Peyer's patch (tissue), 4 donors: Measurements from ENCODE around the gene ANGPTL4. TPM values are rescaled to one million over a fixed set of nuclear protein-coding genes. Genes with fewer than 3 reads are reported as not detected.

Experiments
- DNase-seq, 3 donors: peaks; one replicate each; pipeline ENCODE4 v3.0.0-alpha.2; 2017 to 2019
- H3K27ac ChIP-seq, 4 donors: fragments of 200-600 bp; sonication (generic); one replicate each; pipeline ENCODE4 v1.5.1; 2016 to 2019
- H3K27me3 ChIP-seq, 2 donors: fragments of 200-600 bp; sonication (generic); one replicate each; pipeline ENCODE4 v1.5.1; 2019
- H3K36me3 ChIP-seq, 3 donors: fragments of 200-600 bp; sonication (generic); one replicate each; pipeline ENCODE4 v1.5.1; 2016 to 2019
- H3K4me1 ChIP-seq, 4 donors: fragments of 200-600 bp; sonication (generic); one replicate each; pipeline ENCODE4 v1.5.1; 2016 to 2019
- H3K4me3 ChIP-seq, 4 donors: fragments of 200-600 bp; sonication (generic); 1 replicate in 3 of 4; 2 replicates in 1 of 4; pipeline ENCODE4 v1.5.1; 2016 to 2019; ENCODE audit warnings: mild to moderate bottlenecking in 1 of 4
- H3K9me3 ChIP-seq, 4 donors: fragments of 200-600 bp; sonication (generic); one replicate each; pipeline ENCODE4 v1.5.1; 2016 to 2019; ENCODE audit warnings: mild to moderate bottlenecking in 1 of 4
- CTCF ChIP-seq, 6 experiments: fragments of 450-650 bp in 4 of 6; fragments of 200-600 bp in 2 of 6; sonication (generic) in 1 of 6; IDR thresholded peaks; one replicate each; pipeline ENCODE4 v1.5.1; 2017 to 2019; ENCODE audit warnings: antibody characterized with exemption in 6 of 6, mild to moderate bottlenecking in 3 of 6, moderate library complexity in 1 of 6
- POLR2A ChIP-seq, 2 donors: fragments of 450-650 bp; IDR thresholded peaks; one replicate each; pipeline ENCODE4 v1.5.1; 2017; ENCODE audit warnings: antibody characterized with exemption in 2 of 2, mild to moderate bottlenecking in 2 of 2, moderate library complexity in 2 of 2
- total RNA-seq, 4 donors: library from RNA; depleted of rRNA; stranded (reverse); fragments of >200 nt; gene quantifications; one replicate each; pipeline ENCODE4 v1.1.0, GENCODE V29; 2016

Gene ANGPTL4
- total RNA-seq, 4 donors from 2014 or later = 22.6 to 82.1 (median 29.9) TPM

- no peak for TF ChIP-seq CTCF (IDR thresholded peaks at IDR 0.05)
- TF ChIP-seq POLR2A (IDR thresholded peaks at IDR 0.05) = no peak
Measured at GRCh38 chr19:8388612-8388958, 24.6 kb downstream of the ANGPTL4 start.

GRCh38 chr19:8389891-8390616, 26.1 kb downstream of the ANGPTL4 start, which contains the start of gene RAB11B:
Gene RAB11B (plus strand): TSS chr19:8390360. CDS start chr19:8390417, 57 bp downstream.
- TF ChIP-seq POLR2A (IDR thresholded peaks at IDR 0.05) (peak; percentile 58 to 78), CTCF (IDR thresholded peaks at IDR 0.05) (no peak)
- H3K36me3 ChIP-seq = no peaks in the 10 kb centered on the region
- H3K9me3 ChIP-seq = peaks cover 0 to 3% (median 0%) of the 10 kb centered on the region in 4 donors
- H3K27me3 ChIP-seq = no peaks in the 10 kb centered on the region
- peaks cover 0 to 42% (median 4%) of the 10 kb centered on the region in 4 donors for H3K4me1 ChIP-seq
- peak within 1 kb of the TSS; percentile 68 to 100 (median 98) for H3K4me3 ChIP-seq
- H3K27ac ChIP-seq = peak within 1 kb of the TSS; percentile 97 to 100 (median 100)
- DNase-seq = peak; percentile 98 to 100 (median 99)

More at GRCh38 chr19:8388612-8388958, 24.6 kb downstream of the ANGPTL4 start:
- no peak overlapping the region for H3K27ac ChIP-seq
- peaks cover 0 to 3% (median 0%) of the 10 kb centered on the region in 4 donors for H3K9me3 ChIP-seq
- H3K36me3 ChIP-seq = no peaks in the 10 kb centered on the region
- no peak overlapping the region for H3K4me3 ChIP-seq
- H3K4me1 ChIP-seq = peaks cover 0 to 29% (median 4%) of the 10 kb centered on the region in 4 donors
- no peaks in the 10 kb centered on the region for H3K27me3 ChIP-seq
- DNase-seq = no peak

GRCh38 chr19:8390617-8390981, 26.6 kb downstream of the ANGPTL4 start:
- H3K4me3 ChIP-seq = peak overlapping the region; percentile 68 to 100 (median 98)
- H3K27ac ChIP-seq = peak overlapping the region; percentile 97 to 100 (median 100)
- H3K9me3 ChIP-seq = peaks cover 0 to 3% (median 0%) of the 10 kb centered on the region in 4 donors
- peak; percentile 93 to 99 (median 97) for DNase-seq
- TF ChIP-seq POLR2A (IDR thresholded peaks at IDR 0.05) (no peak), CTCF (IDR thresholded peaks at IDR 0.05) (no peak)
- no peaks in the 10 kb centered on the region for H3K27me3 ChIP-seq
- H3K36me3 ChIP-seq = peaks cover 0 to under 1% (median 0%) of the 10 kb centered on the region in 3 donors
- H3K4me1 ChIP-seq = peaks cover 0 to 44% (median 4%) of the 10 kb centered on the region in 4 donors

GRCh38 chr19:8391198-8392016, 27.5 kb downstream of the ANGPTL4 start:
- H3K9me3 ChIP-seq = peaks cover 0 to 3% (median 0%) of the 10 kb centered on the region in 4 donors
- peaks cover 0 to 48% (median 4%) of the 10 kb centered on the region in 4 donors for H3K4me1 ChIP-seq
- DNase-seq = no peak
- H3K27ac ChIP-seq = peak overlapping the region; percentile 15 to 100 (median 98)
- no peaks in the 10 kb centered on the region for H3K27me3 ChIP-seq
- H3K4me3 ChIP-seq = peak overlapping the region in 3 of 4 donors; percentile 68 to 100 (median 97)
- H3K36me3 ChIP-seq = peaks cover 0 to 5% (median 0%) of the 10 kb centered on the region in 3 donors
- TF ChIP-seq POLR2A (IDR thresholded peaks at IDR 0.05) = no peak
- no peak for TF ChIP-seq CTCF (IDR thresholded peaks at IDR 0.05)

GRCh38 chr19:8392017-8392591, 28.1 kb downstream of the ANGPTL4 start:
- peak overlapping the region; percentile 15 to 100 (median 98) for H3K27ac ChIP-seq
- no peak for DNase-seq
- no peak overlapping the region for H3K4me3 ChIP-seq
- H3K4me1 ChIP-seq = peaks cover 0 to 55% (median 5%) of the 10 kb centered on the region in 4 donors
- H3K36me3 ChIP-seq = peaks cover 0 to 5% (median 0%) of the 10 kb centered on the region in 3 donors
- H3K9me3 ChIP-seq = no peaks in the 10 kb centered on the region
- H3K27me3 ChIP-seq = no peaks in the 10 kb centered on the region
- TF ChIP-seq CTCF (IDR thresholded peaks at IDR 0.05) = no peak
- TF ChIP-seq POLR2A (IDR thresholded peaks at IDR 0.05) = no peak
